Measurements from ENCODE around the gene AGFG2. TPM values are rescaled to one million over a fixed set of nuclear protein-coding genes. Genes with fewer than 3 reads are reported as not detected.

AGFG2 gene

Small RNA genes lying within 50 kb of the gene (small RNA-seq; reads per million reads assigned to genes)
- gene RN7SL416P (ENCODE audit: low read depth) (not detected), gene SAP25 (ENCODE audit: low read depth) (not detected)
